H1 (cell line): ENCODE results near the gene ILK. TPM values are rescaled to one million over a fixed set of nuclear protein-coding genes. Genes with fewer than 3 reads are reported as not detected.

Source experiments
- CTCF ChIA-PET: fragments of 300-600 bp; sonication (Branson Sonifier 250); formaldehyde crosslinking; loops from one replicate; lab custom pipeline; 2021; ENCODE audit not compliant: partially characterized antibody; lab: Charles Lee
- POLR2A ChIA-PET: fragments of 300-600 bp; sonication (Branson Sonifier 250); formaldehyde crosslinking; loops from one replicate; lab custom pipeline; 2021; ENCODE audit warnings: inconsistent platforms; ENCODE audit not compliant: partially characterized antibody; lab: Charles Lee
- DNase-seq, 2 experiments: peaks; one replicate each; pipeline versions ENCODE4 v3.0.0 to v3.0.0-alpha.2; 2010 to 2022; ENCODE audit warnings: low spot score in 2 of 2, low read depth in 1 of 2, mixed read lengths in 1 of 2
- FAIRE-seq: peaks from 2 replicates; lab custom pipeline; 2011; peaks lifted over from hg19 to GRCh38; lab: Jason Lieb, UNC
- H2AFZ ChIP-seq: 2 replicates; pipeline ENCODE4 v1.8.1; 2012; ENCODE audit warnings: low read length, inconsistent platforms
- H2AK5ac ChIP-seq: 2 replicates; pipeline ENCODE4 v1.6.1; 2013; ENCODE audit warnings: low read depth, low read length
- H2BK120ac ChIP-seq: replicated peaks from 2 replicates; pipeline ENCODE3; 2013; ENCODE audit warnings: low read depth, low read length, inconsistent platforms
- H2BK12ac ChIP-seq: 2 replicates; pipeline ENCODE4 v1.6.1; 2013; ENCODE audit warnings: low read depth, low read length
- H2BK15ac ChIP-seq: 2 replicates; pipeline ENCODE4 v1.6.1; 2013; ENCODE audit warnings: low read length
- H2BK20ac ChIP-seq: 2 replicates; pipeline ENCODE4 v1.6.1; 2013; ENCODE audit warnings: low read length
- H2BK5ac ChIP-seq: 2 replicates; pipeline ENCODE4 v1.6.1; 2013; ENCODE audit warnings: low read depth, low read length
- H3K14ac ChIP-seq: 2 replicates; pipeline ENCODE4 v1.6.1; 2013; ENCODE audit warnings: inconsistent platforms; ENCODE audit not compliant: insufficient read length
- H3K18ac ChIP-seq: 2 replicates; pipeline ENCODE4 v1.6.1; 2013; ENCODE audit warnings: low read length; ENCODE audit errors: extremely low read depth
- H3K23ac ChIP-seq: 2 replicates; pipeline ENCODE4 v1.6.1; 2013; ENCODE audit warnings: inconsistent platforms; ENCODE audit not compliant: insufficient read length
- H3K23me2 ChIP-seq: 2 replicates; pipeline ENCODE4 v1.6.1; 2013; ENCODE audit warnings: low read depth, low read length
- H3K27ac ChIP-seq: 2 replicates; pipeline ENCODE4 v1.6.1; 2011; ENCODE audit warnings: low read depth, low read length, inconsistent platforms
- H3K27me3 ChIP-seq, 4 experiments: replicated peaks in 1 of 4; 1 replicate in 1 of 4; 2 replicates in 3 of 4; pipeline versions ENCODE4 v1.6.1 to v1.8.1; 2011 to 2013; ENCODE audit warnings: low read length in 3 of 4, mild to moderate bottlenecking in 3 of 4, inconsistent platforms in 2 of 4, mixed read lengths in 2 of 4, moderate library complexity in 1 of 4; ENCODE audit not compliant: control insufficient read depth in 3 of 4, insufficient read depth in 3 of 4; ENCODE audit errors: extremely low read depth in 1 of 4
- H3K36me3 ChIP-seq, 4 experiments: 2 replicates each; pipeline versions ENCODE4 v1.6.1 to v1.8.1; 2011 to 2013; ENCODE audit warnings: mild to moderate bottlenecking in 4 of 4, low read length in 3 of 4, moderate library complexity in 2 of 4, control low read depth in 1 of 4, inconsistent platforms in 1 of 4; ENCODE audit not compliant: insufficient read depth in 4 of 4, control insufficient read depth in 2 of 4
- H3K4ac ChIP-seq: replicated peaks from 2 replicates; pipeline ENCODE3; 2013; ENCODE audit warnings: low read length, low read depth, mixed read lengths, inconsistent platforms; ENCODE audit not compliant: insufficient read length
- H3K4me1 ChIP-seq, 4 experiments: replicated peaks in 1 of 4; 1 replicate in 1 of 4; 2 replicates in 3 of 4; pipeline versions ENCODE4 v1.6.1 to v1.8.1; 2011 to 2013; ENCODE audit warnings: low read length in 3 of 4, inconsistent platforms in 2 of 4, mixed read lengths in 1 of 4; ENCODE audit not compliant: insufficient read depth in 4 of 4, control insufficient read depth in 3 of 4
- H3K4me2 ChIP-seq, 2 experiments: 2 replicates each; pipeline versions ENCODE4 v1.6.1 to v1.8.1; 2011 to 2013; ENCODE audit warnings: low read depth in 2 of 2, low read length in 2 of 2, control low read depth in 1 of 2, inconsistent platforms in 1 of 2, mild to moderate bottlenecking in 1 of 2; ENCODE audit not compliant: insufficient read depth in 1 of 2
- H3K4me3 ChIP-seq, 4 experiments: fragments of 200-600, 300-600 bp in 1 of 4; sonication (generic), shearing (Covaris generic), sonication (Bioruptor Twin) in 1 of 4; 2 replicates each; pipeline versions ENCODE4 v1.5.1 to v1.8.1; 2011 to 2016; ENCODE audit warnings: low read length in 4 of 4, low read depth in 3 of 4, control low read depth in 2 of 4, inconsistent platforms in 2 of 4, mild to moderate bottlenecking in 2 of 4, mixed read lengths in 1 of 4, moderate library complexity in 1 of 4; ENCODE audit not compliant: insufficient read depth in 2 of 4; ENCODE audit errors: extremely low read depth in 1 of 4
- H3K56ac ChIP-seq: replicated peaks from 2 replicates; pipeline ENCODE3; 2013; ENCODE audit warnings: low read depth, mild to moderate bottlenecking, mixed read lengths, low read length, inconsistent platforms; ENCODE audit not compliant: insufficient read length
- H3K79me1 ChIP-seq: 2 replicates; pipeline ENCODE4 v1.6.1; 2013; ENCODE audit warnings: low read depth, low read length, control low read depth
- H3K79me2 ChIP-seq, 2 experiments: 2 replicates each; pipeline versions ENCODE4 v1.6.1 to v1.8.1; 2012 to 2013; ENCODE audit warnings: low read length in 2 of 2, mild to moderate bottlenecking in 2 of 2, inconsistent platforms in 1 of 2; ENCODE audit not compliant: insufficient read depth in 2 of 2, control insufficient read depth in 1 of 2
- H3K9ac ChIP-seq, 4 experiments: replicated peaks in 1 of 4; 1 replicate in 1 of 4; 2 replicates in 3 of 4; pipeline versions ENCODE4 v1.6.1 to v1.8.1; 2011 to 2013; ENCODE audit warnings: low read depth in 3 of 4, low read length in 3 of 4, control low read depth in 2 of 4, mild to moderate bottlenecking in 2 of 4, moderate library complexity in 2 of 4, inconsistent platforms in 1 of 4; ENCODE audit errors: extremely low read depth in 1 of 4
- H3K9me3 ChIP-seq, 2 experiments: 2 replicates each; pipeline versions ENCODE4 v1.6.1 to v1.8.1; 2012 to 2013; ENCODE audit warnings: mild to moderate bottlenecking in 2 of 2, moderate library complexity in 2 of 2, control low read depth in 1 of 2, inconsistent platforms in 1 of 2, low read depth in 1 of 2, low read length in 1 of 2, mixed read lengths in 1 of 2; ENCODE audit not compliant: insufficient read depth in 2 of 2
- H4K20me1 ChIP-seq, 2 experiments: replicated peaks in 1 of 2; 2 replicates each; pipeline versions ENCODE3 to v1.8.1; 2011 to 2013; ENCODE audit warnings: inconsistent platforms in 2 of 2, low read length in 2 of 2, mild to moderate bottlenecking in 1 of 2; ENCODE audit not compliant: insufficient read depth in 2 of 2, control insufficient read depth in 1 of 2
- H4K5ac ChIP-seq: 2 replicates; pipeline ENCODE4 v1.6.1; 2013; ENCODE audit warnings: low read length, low read depth, mixed read lengths, inconsistent platforms; ENCODE audit not compliant: insufficient read length
- H4K8ac ChIP-seq: 2 replicates; pipeline ENCODE4 v1.8.0; 2013; ENCODE audit warnings: mild to moderate bottlenecking, moderate library complexity, low read length, inconsistent platforms; ENCODE audit not compliant: insufficient read depth; ENCODE audit errors: extremely low read depth
- H4K91ac ChIP-seq: replicated peaks from 2 replicates; pipeline ENCODE3; 2013; ENCODE audit warnings: low read length, mixed read lengths, inconsistent platforms; ENCODE audit not compliant: insufficient read length
- POLR2A ChIP-seq, 2 experiments: IDR thresholded peaks; 1 replicate in 1 of 2; 2 replicates in 1 of 2; pipeline ENCODE4 v1.6.1; 2011; ENCODE audit warnings: low read depth in 2 of 2, low read length in 2 of 2, mild to moderate bottlenecking in 2 of 2; ENCODE audit errors: control extremely low read depth in 1 of 2
- RNF2 ChIP-seq: fragments of 200-900, 300-1000 bp; sonication (generic); IDR thresholded peaks from 2 replicates; pipeline ENCODE4 v1.7.1; 2016; ENCODE audit warnings: borderline replicate concordance, low read depth, mild to moderate bottlenecking, antibody characterized with exemption, low read length; ENCODE audit not compliant: poor library complexity, severe bottlenecking; ENCODE audit errors: missing control alignments
- SAP30 ChIP-seq: fragments of 300-600 bp; sonication (generic); IDR thresholded peaks from 2 replicates; pipeline ENCODE4 v1.7.1; 2012; ENCODE audit warnings: low read length, moderate library complexity, mild to moderate bottlenecking, inconsistent platforms; ENCODE audit not compliant: insufficient read depth, insufficient replicate concordance
- SIX5 ChIP-seq: IDR thresholded peaks from 2 replicates; pipeline ENCODE4 v1.6.1; 2011; ENCODE audit warnings: mild to moderate bottlenecking, low read depth, low read length
- SP2 ChIP-seq: IDR thresholded peaks from 2 replicates; pipeline ENCODE4 v1.6.1; 2012; ENCODE audit warnings: mild to moderate bottlenecking, low read length, inconsistent platforms
- WGBS, 2 experiments: shearing (Covaris generic) in 1 of 2; methylation state at CpG; one replicate each; pipeline versions ENCODE4 v1.1.6 to v1.1.7; 2013 to 2015; ENCODE audit warnings: low lambda C conversion rate in 2 of 2, mixed read lengths in 2 of 2, inconsistent platforms in 1 of 2, low coverage in 1 of 2, missing lambda C conversion rate in 1 of 2; ENCODE audit not compliant: insufficient replicate concordance in 2 of 2, insufficient coverage in 1 of 2, insufficient read length in 1 of 2; ENCODE audit errors: extremely low coverage in 1 of 2, missing lambda C conversion rate in 1 of 2; 5-methylcytosine and 5-hydroxymethylcytosine counted together
- polyA plus RNA-seq, 7 experiments: library from polyadenylated mRNA; depleted of rRNA in 3 of 7; stranded (reverse) in 5 of 7; unstranded in 2 of 7; fragments of >200 nt in 5 of 7; fragments of 200-250 nt in 2 of 7; gene quantifications; 1 replicate in 5 of 7; 2 replicates in 1 of 7; 4 replicates in 1 of 7; pipeline versions ENCODE4 v1.2.1 to v1.2.3, GENCODE V29; 2011 to 2013; ENCODE audit warnings: missing spikeins in 2 of 7, mixed read lengths in 2 of 7
- total RNA-seq: library from RNA; stranded (reverse); fragmentation: NEBNext Ultra II Directional; extraction: Animal tissue kit (Norgen Biotek cat#: 25700); gene quantifications from 2 replicates; pipeline ENCODE4 v1.2.1, GENCODE V29; 2021

Gene ILK
- total and polyA plus RNA-seq, 2 of the 8 experiments (the other 6 are each of a cell fraction or from before 2014, with no cell fraction given): 91.4 to 132 TPM

- Histone ChIP-seq H3K79me2 (peaks cover 0 to 41% of the 10 kb centered on the region in 2 experiments; a peak in 2 of 4 replicates), H2AK5ac (no peak overlapping the region), H3K23me2 (peaks cover 17% of the 10 kb centered on the region), H2AFZ (no peak overlapping the region), H3K4me2 (no peak overlapping the region), H2BK20ac (no peak overlapping the region), H3K4me3 (no peak overlapping the region), H3K9ac (no peak overlapping the region), H2BK15ac (no peak overlapping the region), H2BK120ac (no peak overlapping the region), H3K4me1 (peaks cover 4 to 25% (median 12%) of the 10 kb centered on the region in 4 experiments), H3K4ac (no peak overlapping the region), H3K27ac (no peak overlapping the region; the same call in 1 of the 2 replicates), H2BK12ac (no peak overlapping the region), H4K20me1 (no peaks in the 10 kb centered on the region), H3K18ac (no peak overlapping the region), H3K56ac (no peak overlapping the region), H3K79me1 (peaks cover 5% of the 10 kb centered on the region; the same call in 1 of the 2 replicates), H3K36me3 (peaks cover 17 to 36% (median 31%) of the 10 kb centered on the region in 4 experiments), H2BK5ac (no peak overlapping the region), H3K14ac (no peak overlapping the region), H4K5ac (no peak overlapping the region), H4K8ac (no peak overlapping the region), H3K9me3 (no peaks in the 10 kb centered on the region), H3K23ac (no peak overlapping the region), H3K27me3 (no peaks in the 10 kb centered on the region), H4K91ac (no peak overlapping the region)
- WGBS, 2 experiments: 93% methylated on average over 14 of the region's 14 CpGs; no CpG with 5 or more reads in 1 of the 2 experiments
- DNase-seq (no peak), FAIRE-seq (no peak)
- CTCF ChIA-PET: interaction anchor here (0.6 to 1.1 kb wide), 2 partner anchors 48 to 78 kb away, joined by 3 read pairs; no protein-coding TSS in a partner anchor
- TF ChIP-seq POLR2A (IDR thresholded peaks at IDR 0.05; ENCODE audit: control extremely low read depth in 1 of 2, low read depth in 2 of 2, low read length in 2 of 2) (peak in 1 of 2 experiments; percentile 10; a peak in 2 of 3 replicates), RNF2 (no peak), SAP30 (no peak), SP2 (no peak), SIX5 (no peak)
- POLR2A ChIA-PET: interaction anchor here (0.8 to 4.8 kb wide), 7 partner anchors 10 to 122 kb away, joined by 3 to 31 read pairs (median 3); partner anchors contain the start of genes MRPL17 and TPP1
These were observed 5.3 kb downstream of the ILK start for GRCh38 chr11:6608726-6609501.
